T47D (cell line): ENCODE data around the gene PAK6.

Source experiments
- DNase-seq, 2 experiments: peaks; one replicate each; pipeline versions ENCODE4 v3.0.0 to v3.0.0-alpha.2; 2011 to 2012; ENCODE audit warnings: low read depth in 1 of 2, low spot score in 1 of 2
- JUND ChIP-seq: IDR thresholded peaks from 2 replicates; pipeline ENCODE4 v1.6.1; 2012; ENCODE audit warnings: low read depth
- in situ Hi-C: cut with HindIII; loops from 2 replicates; pipeline ENCODE4 v1.10.0; 2016; ENCODE audit warnings: low sequenced_read_pairs, low pct_unique_long_range_greater_than_20kb

Gene PAK6

DNA sequence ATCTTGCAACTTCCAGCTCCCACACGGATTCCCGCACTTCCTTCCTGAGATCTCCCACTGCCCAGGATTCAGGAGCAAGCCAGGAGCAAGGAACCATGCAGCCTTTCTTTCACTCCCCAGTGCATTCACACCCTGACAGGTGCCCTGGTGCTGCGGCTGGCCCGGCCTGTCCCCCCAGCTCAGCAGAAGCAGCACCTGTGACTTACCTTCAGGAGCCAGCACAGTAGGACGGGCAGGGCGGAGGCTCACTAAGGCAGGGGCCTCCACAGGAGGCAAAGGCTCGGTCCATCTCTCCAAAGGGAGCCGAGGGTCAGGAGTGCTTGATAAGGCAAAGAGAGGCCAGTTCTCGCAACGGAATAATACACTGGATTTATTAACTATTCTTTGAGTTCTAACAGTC, 39.2 kb downstream of the PAK6 start:
- no peak for TF ChIP-seq JUND
- no peak for DNase-seq
- in situ Hi-C loops: no loop called here

DNA sequence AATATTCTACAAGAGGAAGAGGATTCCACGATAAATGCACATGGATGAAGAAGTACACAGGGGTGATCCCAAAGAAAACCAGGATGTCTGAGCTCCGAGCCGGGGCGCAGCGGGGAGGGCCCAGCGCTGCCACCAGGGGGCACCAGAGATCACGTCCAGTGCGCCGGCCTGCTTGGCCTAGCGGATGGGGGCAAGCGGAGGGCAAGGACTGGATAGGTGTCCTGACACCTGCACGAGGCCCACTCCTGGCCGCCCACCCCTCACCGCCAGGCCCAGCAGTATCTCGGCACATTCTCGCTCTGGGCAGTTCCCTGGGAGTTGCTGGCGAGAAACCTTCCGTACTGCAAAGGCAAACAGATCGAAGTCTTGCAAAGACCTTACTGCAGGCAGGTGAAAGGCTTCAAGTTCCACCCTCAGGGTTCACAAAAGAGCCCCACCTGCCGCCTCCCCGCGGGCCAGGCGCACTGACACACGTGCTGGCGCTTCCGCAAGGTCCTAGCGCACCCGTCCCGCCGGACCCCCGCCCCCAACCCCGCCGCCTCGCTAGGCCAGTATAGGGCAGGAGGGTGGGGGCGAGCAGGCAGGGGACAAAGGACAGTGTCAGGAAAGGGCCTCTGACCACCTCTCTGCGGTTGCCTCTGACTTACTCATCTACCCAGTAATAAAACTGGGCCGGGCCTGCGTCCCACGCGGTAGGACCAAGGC, 40.7 kb downstream of the PAK6 start:
- TF ChIP-seq JUND: no peak
- peak; percentile 70 to 84 for DNase-seq
- in situ Hi-C loops: no loop called here

- DNase-seq: no peak
- TF ChIP-seq JUND: no peak
- in situ Hi-C loops: no loop called here
These were observed 41.6 kb downstream of the PAK6 start for GRCh38 chr15:40280260-40281056.

DNA sequence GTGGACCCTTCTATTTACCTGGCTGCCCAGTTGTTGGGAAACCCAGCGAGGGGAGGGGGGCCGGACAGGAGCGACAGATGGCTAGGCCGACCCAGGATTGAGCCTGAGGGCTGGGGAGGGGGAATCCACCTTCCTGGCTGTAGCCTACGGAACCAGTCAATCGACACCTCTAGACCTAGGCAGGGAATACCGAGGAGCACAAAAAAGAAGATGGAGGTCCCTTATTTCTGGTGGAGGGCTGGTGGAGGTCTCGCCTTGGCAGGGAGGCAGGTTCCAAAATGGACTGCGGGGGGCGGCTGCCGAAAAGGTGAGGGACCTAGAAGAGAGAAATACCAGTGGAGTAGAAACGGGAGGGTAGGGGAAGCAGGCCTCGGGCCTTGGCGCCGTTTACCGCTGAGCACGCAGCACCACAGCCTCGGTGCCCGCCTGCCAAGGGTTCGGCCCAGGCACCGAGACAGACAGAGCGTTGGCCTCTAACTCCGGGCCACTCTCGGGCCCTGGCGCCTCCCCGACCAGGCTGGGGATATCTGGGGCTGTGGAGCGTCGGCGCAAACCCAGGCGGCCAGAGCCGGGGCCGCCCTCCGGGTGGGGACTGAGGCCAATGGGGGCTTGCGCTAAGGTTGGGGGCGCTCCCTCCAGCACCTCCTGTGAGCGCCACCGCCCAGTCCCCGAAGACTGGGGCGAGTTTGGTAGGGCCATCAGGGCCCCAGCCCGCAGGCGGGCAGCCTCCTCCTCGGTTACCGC, 42.4 kb downstream of the PAK6 start:
- DNase-seq: no peak
- in situ Hi-C loops: no loop called here
- no peak for TF ChIP-seq JUND

DNA sequence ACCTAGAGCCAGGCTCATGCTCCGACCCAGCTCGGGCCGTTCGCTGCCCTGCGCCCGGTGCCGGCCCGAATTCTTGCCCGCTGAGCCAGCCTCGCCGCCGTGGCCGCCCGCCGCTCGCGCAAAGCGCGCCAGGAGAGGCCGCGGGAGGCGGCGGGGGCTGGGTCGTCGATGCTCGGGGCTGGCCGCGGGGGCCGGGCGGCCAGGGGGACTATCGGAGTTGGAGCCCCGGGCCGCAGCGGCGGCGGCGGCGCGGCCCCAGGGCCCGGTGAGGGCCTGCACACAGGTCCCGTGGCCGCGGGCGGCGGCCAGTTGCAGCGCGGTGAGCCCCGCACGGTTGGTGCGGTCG, 42.9 kb downstream of the PAK6 start:
- no peak for TF ChIP-seq JUND
- in situ Hi-C loops: no loop called here
- DNase-seq: no peak

GRCh38 chr15:40282147-40282868, 43.4 kb downstream of the PAK6 start:
- no peak for TF ChIP-seq JUND
- in situ Hi-C loops: no loop called here
- peak; percentile 52 to 86 for DNase-seq

- in situ Hi-C loops: no loop called here
- peak in 1 of 2 experiments; percentile 18 for DNase-seq
- no peak for TF ChIP-seq JUND
These were observed 44.2 kb downstream of the PAK6 start, which contains the start of gene ANKRD63 for GRCh38 chr15:40282869-40283614. Gene ANKRD63, minus strand, starts transcription at chr15:40283064. Its CDS starts 478 bp downstream, at chr15:40282586.

GRCh38 chr15:40283615-40284300, 44.9 kb downstream of the PAK6 start:
- in situ Hi-C loops: no loop called here
- no peak for TF ChIP-seq JUND

GRCh38 chr15:40285151-40285550, 46.3 kb downstream of the PAK6 start:
- peak in 1 of 2 experiments; percentile 49 for DNase-seq
- TF ChIP-seq JUND: no peak
- in situ Hi-C loops: no loop called here

More at GRCh38 chr15:40283615-40284300, 44.9 kb downstream of the PAK6 start:
- no peak for DNase-seq

DNA sequence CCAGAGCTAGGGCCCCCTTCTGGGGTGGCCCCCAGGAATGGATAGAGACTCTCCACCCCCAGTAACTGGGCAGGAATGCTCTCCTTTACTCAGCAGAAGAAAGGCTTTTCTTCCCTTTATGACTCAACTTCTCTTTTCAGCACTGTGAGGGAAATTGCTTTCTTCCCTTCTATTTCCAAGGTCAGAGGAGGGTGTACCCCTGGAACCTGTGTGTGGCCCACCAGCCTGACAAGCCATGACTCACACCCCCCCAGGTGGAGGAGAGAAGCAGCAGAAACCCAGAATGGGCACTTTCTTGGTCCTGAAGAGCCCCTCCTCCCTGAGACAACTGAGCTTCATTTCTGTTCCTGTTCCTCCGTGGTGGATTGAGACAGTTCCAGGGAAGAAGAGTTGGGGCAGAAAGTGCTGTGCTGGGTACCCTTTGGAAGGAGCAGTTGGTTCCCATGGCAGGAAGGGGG, 46.7 kb downstream of the PAK6 start:
- no peak for TF ChIP-seq JUND
- no peak for DNase-seq
- in situ Hi-C loops: no loop called here

GRCh38 chr15:40286061-40286532, 47.2 kb downstream of the PAK6 start:
- no peak for TF ChIP-seq JUND
- in situ Hi-C loops: no loop called here
- no peak for DNase-seq
